H1 (cell line): ENCODE results near the gene KCNN1. TPM values are rescaled to one million over a fixed set of nuclear protein-coding genes. Genes with fewer than 3 reads are reported as not detected.

Source experiments
- CTCF ChIA-PET: fragments of 300-600 bp; sonication (Branson Sonifier 250); formaldehyde crosslinking; loops from one replicate; lab custom pipeline; 2021; ENCODE audit not compliant: partially characterized antibody; lab: Charles Lee
- POLR2A ChIA-PET: fragments of 300-600 bp; sonication (Branson Sonifier 250); formaldehyde crosslinking; loops from one replicate; lab custom pipeline; 2021; ENCODE audit warnings: inconsistent platforms; ENCODE audit not compliant: partially characterized antibody; lab: Charles Lee
- DNase-seq, 2 experiments: peaks; one replicate each; pipeline versions ENCODE4 v3.0.0 to v3.0.0-alpha.2; 2010 to 2022; ENCODE audit warnings: low spot score in 2 of 2, low read depth in 1 of 2, mixed read lengths in 1 of 2
- FAIRE-seq: peaks from 2 replicates; lab custom pipeline; 2011; peaks lifted over from hg19 to GRCh38; lab: Jason Lieb, UNC
- H2AFZ ChIP-seq: 2 replicates; pipeline ENCODE4 v1.8.1; 2012; ENCODE audit warnings: low read length, inconsistent platforms
- H2AK5ac ChIP-seq: 2 replicates; pipeline ENCODE4 v1.6.1; 2013; ENCODE audit warnings: low read depth, low read length
- H2BK120ac ChIP-seq: replicated peaks from 2 replicates; pipeline ENCODE3; 2013; ENCODE audit warnings: low read depth, low read length, inconsistent platforms
- H2BK12ac ChIP-seq: 2 replicates; pipeline ENCODE4 v1.6.1; 2013; ENCODE audit warnings: low read depth, low read length
- H2BK15ac ChIP-seq: 2 replicates; pipeline ENCODE4 v1.6.1; 2013; ENCODE audit warnings: low read length
- H2BK20ac ChIP-seq: 2 replicates; pipeline ENCODE4 v1.6.1; 2013; ENCODE audit warnings: low read length
- H2BK5ac ChIP-seq: 2 replicates; pipeline ENCODE4 v1.6.1; 2013; ENCODE audit warnings: low read depth, low read length
- H3K14ac ChIP-seq: 2 replicates; pipeline ENCODE4 v1.6.1; 2013; ENCODE audit warnings: inconsistent platforms; ENCODE audit not compliant: insufficient read length
- H3K18ac ChIP-seq: 2 replicates; pipeline ENCODE4 v1.6.1; 2013; ENCODE audit warnings: low read length; ENCODE audit errors: extremely low read depth
- H3K23ac ChIP-seq: 2 replicates; pipeline ENCODE4 v1.6.1; 2013; ENCODE audit warnings: inconsistent platforms; ENCODE audit not compliant: insufficient read length
- H3K23me2 ChIP-seq: 2 replicates; pipeline ENCODE4 v1.6.1; 2013; ENCODE audit warnings: low read depth, low read length
- H3K27ac ChIP-seq: 2 replicates; pipeline ENCODE4 v1.6.1; 2011; ENCODE audit warnings: low read depth, low read length, inconsistent platforms
- H3K27me3 ChIP-seq, 4 experiments: replicated peaks in 1 of 4; 1 replicate in 1 of 4; 2 replicates in 3 of 4; pipeline versions ENCODE4 v1.6.1 to v1.8.1; 2011 to 2013; ENCODE audit warnings: low read length in 3 of 4, mild to moderate bottlenecking in 3 of 4, inconsistent platforms in 2 of 4, mixed read lengths in 2 of 4, moderate library complexity in 1 of 4; ENCODE audit not compliant: control insufficient read depth in 3 of 4, insufficient read depth in 3 of 4; ENCODE audit errors: extremely low read depth in 1 of 4
- H3K36me3 ChIP-seq, 4 experiments: 2 replicates each; pipeline versions ENCODE4 v1.6.1 to v1.8.1; 2011 to 2013; ENCODE audit warnings: mild to moderate bottlenecking in 4 of 4, low read length in 3 of 4, moderate library complexity in 2 of 4, control low read depth in 1 of 4, inconsistent platforms in 1 of 4; ENCODE audit not compliant: insufficient read depth in 4 of 4, control insufficient read depth in 2 of 4
- H3K4ac ChIP-seq: replicated peaks from 2 replicates; pipeline ENCODE3; 2013; ENCODE audit warnings: low read length, low read depth, mixed read lengths, inconsistent platforms; ENCODE audit not compliant: insufficient read length
- H3K4me1 ChIP-seq, 4 experiments: replicated peaks in 1 of 4; 1 replicate in 1 of 4; 2 replicates in 3 of 4; pipeline versions ENCODE4 v1.6.1 to v1.8.1; 2011 to 2013; ENCODE audit warnings: low read length in 3 of 4, inconsistent platforms in 2 of 4, mixed read lengths in 1 of 4; ENCODE audit not compliant: insufficient read depth in 4 of 4, control insufficient read depth in 3 of 4
- H3K4me2 ChIP-seq, 2 experiments: 2 replicates each; pipeline versions ENCODE4 v1.6.1 to v1.8.1; 2011 to 2013; ENCODE audit warnings: low read depth in 2 of 2, low read length in 2 of 2, control low read depth in 1 of 2, inconsistent platforms in 1 of 2, mild to moderate bottlenecking in 1 of 2; ENCODE audit not compliant: insufficient read depth in 1 of 2
- H3K4me3 ChIP-seq, 4 experiments: fragments of 200-600, 300-600 bp in 1 of 4; sonication (generic), shearing (Covaris generic), sonication (Bioruptor Twin) in 1 of 4; 2 replicates each; pipeline versions ENCODE4 v1.5.1 to v1.8.1; 2011 to 2016; ENCODE audit warnings: low read length in 4 of 4, low read depth in 3 of 4, control low read depth in 2 of 4, inconsistent platforms in 2 of 4, mild to moderate bottlenecking in 2 of 4, mixed read lengths in 1 of 4, moderate library complexity in 1 of 4; ENCODE audit not compliant: insufficient read depth in 2 of 4; ENCODE audit errors: extremely low read depth in 1 of 4
- H3K56ac ChIP-seq: replicated peaks from 2 replicates; pipeline ENCODE3; 2013; ENCODE audit warnings: low read depth, mild to moderate bottlenecking, mixed read lengths, low read length, inconsistent platforms; ENCODE audit not compliant: insufficient read length
- H3K79me1 ChIP-seq: 2 replicates; pipeline ENCODE4 v1.6.1; 2013; ENCODE audit warnings: low read depth, low read length, control low read depth
- H3K79me2 ChIP-seq, 2 experiments: 2 replicates each; pipeline versions ENCODE4 v1.6.1 to v1.8.1; 2012 to 2013; ENCODE audit warnings: low read length in 2 of 2, mild to moderate bottlenecking in 2 of 2, inconsistent platforms in 1 of 2; ENCODE audit not compliant: insufficient read depth in 2 of 2, control insufficient read depth in 1 of 2
- H3K9ac ChIP-seq, 4 experiments: replicated peaks in 1 of 4; 1 replicate in 1 of 4; 2 replicates in 3 of 4; pipeline versions ENCODE4 v1.6.1 to v1.8.1; 2011 to 2013; ENCODE audit warnings: low read depth in 3 of 4, low read length in 3 of 4, control low read depth in 2 of 4, mild to moderate bottlenecking in 2 of 4, moderate library complexity in 2 of 4, inconsistent platforms in 1 of 4; ENCODE audit errors: extremely low read depth in 1 of 4
- H3K9me3 ChIP-seq, 2 experiments: 2 replicates each; pipeline versions ENCODE4 v1.6.1 to v1.8.1; 2012 to 2013; ENCODE audit warnings: mild to moderate bottlenecking in 2 of 2, moderate library complexity in 2 of 2, control low read depth in 1 of 2, inconsistent platforms in 1 of 2, low read depth in 1 of 2, low read length in 1 of 2, mixed read lengths in 1 of 2; ENCODE audit not compliant: insufficient read depth in 2 of 2
- H4K20me1 ChIP-seq, 2 experiments: replicated peaks in 1 of 2; 2 replicates each; pipeline versions ENCODE3 to v1.8.1; 2011 to 2013; ENCODE audit warnings: inconsistent platforms in 2 of 2, low read length in 2 of 2, mild to moderate bottlenecking in 1 of 2; ENCODE audit not compliant: insufficient read depth in 2 of 2, control insufficient read depth in 1 of 2
- H4K5ac ChIP-seq: 2 replicates; pipeline ENCODE4 v1.6.1; 2013; ENCODE audit warnings: low read length, low read depth, mixed read lengths, inconsistent platforms; ENCODE audit not compliant: insufficient read length
- H4K8ac ChIP-seq: 2 replicates; pipeline ENCODE4 v1.8.0; 2013; ENCODE audit warnings: mild to moderate bottlenecking, moderate library complexity, low read length, inconsistent platforms; ENCODE audit not compliant: insufficient read depth; ENCODE audit errors: extremely low read depth
- H4K91ac ChIP-seq: replicated peaks from 2 replicates; pipeline ENCODE3; 2013; ENCODE audit warnings: low read length, mixed read lengths, inconsistent platforms; ENCODE audit not compliant: insufficient read length
- CHD1 ChIP-seq: IDR thresholded peaks from 2 replicates; pipeline ENCODE4 v1.6.1; 2012; ENCODE audit warnings: low read depth, low read length, improper control_type of control experiment
- CHD2 ChIP-seq: IDR thresholded peaks from 2 replicates; pipeline ENCODE4 v1.6.1; 2012; ENCODE audit warnings: low read length, improper control_type of control experiment
- GABPA ChIP-seq: IDR thresholded peaks from 2 replicates; pipeline ENCODE4 v1.6.1; 2011; ENCODE audit warnings: mild to moderate bottlenecking, low read length, moderate library complexity, borderline replicate concordance; ENCODE audit not compliant: insufficient read depth
- GTF2F1 ChIP-seq: IDR thresholded peaks from 2 replicates; pipeline ENCODE4 v1.6.1; 2012; ENCODE audit warnings: low read depth, low read length, improper control_type of control experiment, borderline replicate concordance
- RNF2 ChIP-seq: fragments of 200-900, 300-1000 bp; sonication (generic); IDR thresholded peaks from 2 replicates; pipeline ENCODE4 v1.7.1; 2016; ENCODE audit warnings: borderline replicate concordance, low read depth, mild to moderate bottlenecking, antibody characterized with exemption, low read length; ENCODE audit not compliant: poor library complexity, severe bottlenecking; ENCODE audit errors: missing control alignments
- SAP30 ChIP-seq: fragments of 300-600 bp; sonication (generic); IDR thresholded peaks from 2 replicates; pipeline ENCODE4 v1.7.1; 2012; ENCODE audit warnings: low read length, moderate library complexity, mild to moderate bottlenecking, inconsistent platforms; ENCODE audit not compliant: insufficient read depth, insufficient replicate concordance
- SIRT6 ChIP-seq: IDR thresholded peaks from one replicate; pipeline ENCODE4 v1.7.1; 2012; ENCODE audit warnings: low read length, inconsistent platforms
- TAF1 ChIP-seq: IDR thresholded peaks from 2 replicates; pipeline ENCODE4 v1.6.1; 2011; ENCODE audit warnings: mild to moderate bottlenecking, low read depth, low read length
- TAF7 ChIP-seq: optimal IDR thresholded peaks from 2 replicates; pipeline ENCODE3; 2011; ENCODE audit warnings: low read depth, mild to moderate bottlenecking, inconsistent platforms, low read length, moderate library complexity, borderline replicate concordance
- WGBS, 2 experiments: shearing (Covaris generic) in 1 of 2; methylation state at CpG; one replicate each; pipeline versions ENCODE4 v1.1.6 to v1.1.7; 2013 to 2015; ENCODE audit warnings: low lambda C conversion rate in 2 of 2, mixed read lengths in 2 of 2, inconsistent platforms in 1 of 2, low coverage in 1 of 2, missing lambda C conversion rate in 1 of 2; ENCODE audit not compliant: insufficient replicate concordance in 2 of 2, insufficient coverage in 1 of 2, insufficient read length in 1 of 2; ENCODE audit errors: extremely low coverage in 1 of 2, missing lambda C conversion rate in 1 of 2; 5-methylcytosine and 5-hydroxymethylcytosine counted together
- polyA plus RNA-seq, 7 experiments: library from polyadenylated mRNA; depleted of rRNA in 3 of 7; stranded (reverse) in 5 of 7; unstranded in 2 of 7; fragments of >200 nt in 5 of 7; fragments of 200-250 nt in 2 of 7; gene quantifications; 1 replicate in 5 of 7; 2 replicates in 1 of 7; 4 replicates in 1 of 7; pipeline versions ENCODE4 v1.2.1 to v1.2.3, GENCODE V29; 2011 to 2013; ENCODE audit warnings: missing spikeins in 2 of 7, mixed read lengths in 2 of 7
- total RNA-seq: library from RNA; stranded (reverse); fragmentation: NEBNext Ultra II Directional; extraction: Animal tissue kit (Norgen Biotek cat#: 25700); gene quantifications from 2 replicates; pipeline ENCODE4 v1.2.1, GENCODE V29; 2021
- TF ChIP-seq, protein P1 (sequence below): IDR thresholded peaks from 2 replicates; pipeline ENCODE4 v1.6.1; 2012; ENCODE audit warnings: inconsistent platforms
- TF ChIP-seq, protein P2 (sequence below): IDR thresholded peaks from 2 replicates; pipeline ENCODE4 v1.6.1; 2012; ENCODE audit warnings: low read length, inconsistent platforms

KCNN1 gene
- total and polyA plus RNA-seq, 2 of the 8 experiments (the other 6 are each of a cell fraction or from before 2014, with no cell fraction given), result 11.0 to 12.5 TPM

DNA sequence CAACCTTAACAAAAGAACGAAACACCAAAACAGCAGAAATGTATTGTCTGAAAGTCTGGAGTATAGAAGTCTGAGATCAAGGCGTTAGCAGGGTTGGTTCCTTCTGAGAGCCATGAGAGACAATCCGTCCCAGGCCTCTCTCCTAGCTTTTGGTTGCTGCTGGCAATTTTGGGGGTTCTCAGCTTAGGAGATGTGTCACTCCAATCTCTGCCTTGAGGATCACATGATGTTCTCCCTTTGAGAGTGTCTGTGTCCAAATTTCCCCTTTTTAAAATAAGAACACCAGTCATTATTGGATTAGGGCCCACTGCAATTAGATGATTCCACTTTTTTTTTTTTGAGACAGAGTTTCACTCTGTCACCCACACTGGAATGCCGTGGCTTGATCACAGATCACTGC lies 10.1 kb downstream of the KCNN1 start:
- Histone ChIP-seq H3K79me1 (no peaks in the 10 kb centered on the region), H3K4ac (no peak overlapping the region), H2BK20ac (no peak overlapping the region), H2AK5ac (no peak overlapping the region), H3K9me3 (no peaks in the 10 kb centered on the region), H3K36me3 (peaks cover 0 to 7% (median 1%) of the 10 kb centered on the region in 4 experiments; a peak in 2 of 8 replicates), H2AFZ (no peak overlapping the region), H3K4me1 (no peaks in the 10 kb centered on the region), H2BK12ac (no peak overlapping the region), H3K9ac (no peak overlapping the region), H2BK15ac (no peak overlapping the region), H3K27ac (no peak overlapping the region), H3K27me3 (no peaks in the 10 kb centered on the region; a peak in 1 of 7 replicates), H4K8ac (no peak overlapping the region), H4K91ac (no peak overlapping the region), H3K23ac (no peak overlapping the region), H3K18ac (no peak overlapping the region), H2BK5ac (no peak overlapping the region), H4K20me1 (no peaks in the 10 kb centered on the region), H3K23me2 (no peaks in the 10 kb centered on the region), H3K14ac (no peak overlapping the region), H2BK120ac (no peak overlapping the region), H3K4me2 (no peak overlapping the region), H3K79me2 (no peaks in the 10 kb centered on the region), H3K56ac (no peak overlapping the region), H4K5ac (no peak overlapping the region), H3K4me3 (no peak overlapping the region)
- ChIA-PET POLR2A (interaction anchor here (1.0 to 1.3 kb wide), 2 partner anchors 9 to 112 kb away, joined by 3 to 4 read pairs; no protein-coding TSS in a partner anchor), CTCF (interaction anchor here (0.6 to 0.9 kb wide), 2 partner anchors 8 to 117 kb away, joined by 3 to 4 read pairs; partner anchors contain the start of gene RPL18A)
- FAIRE-seq (no peak), DNase-seq (no peak)
- 99% methylated on average over 4 of the region's 4 CpGs; no CpG with 5 or more reads in 1 of the 2 experiments for WGBS, 2 experiments
- no peak for TF ChIP-seq GABPA
- no peak for TF ChIP-seq CHD1
- TF ChIP-seq, protein P1, sequence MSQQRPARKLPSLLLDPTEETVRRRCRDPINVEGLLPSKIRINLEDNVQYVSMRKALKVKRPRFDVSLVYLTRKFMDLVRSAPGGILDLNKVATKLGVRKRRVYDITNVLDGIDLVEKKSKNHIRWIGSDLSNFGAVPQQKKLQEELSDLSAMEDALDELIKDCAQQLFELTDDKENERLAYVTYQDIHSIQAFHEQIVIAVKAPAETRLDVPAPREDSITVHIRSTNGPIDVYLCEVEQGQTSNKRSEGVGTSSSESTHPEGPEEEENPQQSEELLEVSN, result no peak
- no peak for TF ChIP-seq CHD2
- TF ChIP-seq RNF2, result no peak
- no peak for TF ChIP-seq GTF2F1
- TF ChIP-seq, protein P2, sequence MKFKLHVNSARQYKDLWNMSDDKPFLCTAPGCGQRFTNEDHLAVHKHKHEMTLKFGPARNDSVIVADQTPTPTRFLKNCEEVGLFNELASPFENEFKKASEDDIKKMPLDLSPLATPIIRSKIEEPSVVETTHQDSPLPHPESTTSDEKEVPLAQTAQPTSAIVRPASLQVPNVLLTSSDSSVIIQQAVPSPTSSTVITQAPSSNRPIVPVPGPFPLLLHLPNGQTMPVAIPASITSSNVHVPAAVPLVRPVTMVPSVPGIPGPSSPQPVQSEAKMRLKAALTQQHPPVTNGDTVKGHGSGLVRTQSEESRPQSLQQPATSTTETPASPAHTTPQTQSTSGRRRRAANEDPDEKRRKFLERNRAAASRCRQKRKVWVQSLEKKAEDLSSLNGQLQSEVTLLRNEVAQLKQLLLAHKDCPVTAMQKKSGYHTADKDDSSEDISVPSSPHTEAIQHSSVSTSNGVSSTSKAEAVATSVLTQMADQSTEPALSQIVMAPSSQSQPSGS, result no peak
- no peak for TF ChIP-seq TAF1
- TF ChIP-seq TAF7, result no peak
- TF ChIP-seq SIRT6, result no peak
- TF ChIP-seq SAP30, result no peak
